Measurements from ENCODE around the gene SNCB. TPM values are rescaled to one million over a fixed set of nuclear protein-coding genes. Genes with fewer than 3 reads are reported as not detected.
"Not testable (repeated sequence)": the region's sequence is repeated elsewhere in the genome, so short reads cannot be mapped to it uniquely, and the experiment has no call there.

SNCB gene
- total and polyA plus RNA-seq, 2 of the 4 experiments (the other 2 are of a cell fraction) = 0.41 TPM; not detected in 1

- ATAC-seq (ENCODE audit: low read depth) (no peak), DNase-seq (no peak)
- H4K20me1 ChIP-seq (ENCODE audit: insufficient read depth, low read length) = no peaks in the 10 kb centered on the region
- no CpG with 5 or more reads among the region's 3 CpGs for WGBS, 2 experiments (ENCODE audit: extremely low coverage in 2 of 2, insufficient read length in 1 of 2)
- no peak overlapping the region for H3K23ac ChIP-seq (ENCODE audit: low read depth, low read length)
- no peak overlapping the region for H2AK9ac ChIP-seq (replicated peaks; ENCODE audit: low read depth, low read length, poor library complexity)
- dilution Hi-C loops (cut with HindIII; ENCODE audit: low sequenced_read_pairs, unreplicated experiment) (no loop called here), in situ Hi-C loops (cut with MboI; ENCODE audit: low sequenced_read_pairs) (no loop called here), intact Hi-C loops (cut with micrococcal nuclease) (no loop called here)
- H3K4me3 ChIP-seq (ENCODE audit: insufficient read depth, low read depth, low read length) = no peak overlapping the region
- H3K14ac ChIP-seq (replicated peaks; ENCODE audit: low read depth, low read length) = no peak overlapping the region
- H3K36me3 ChIP-seq (ENCODE audit: control insufficient read depth, insufficient read depth, low read length) = no peaks in the 10 kb centered on the region; the same call in 1 of the 2 replicates
- H2AFZ ChIP-seq (replicated peaks; ENCODE audit: low read length, poor library complexity) = no peak overlapping the region
- no peaks in the 10 kb centered on the region for H3K79me1 ChIP-seq (ENCODE audit: low read depth in 1 of 2, low read length in 2 of 2)
- H2AK5ac ChIP-seq (ENCODE audit: low read depth, low read length) = no peak overlapping the region
- no peak overlapping the region for H2BK15ac ChIP-seq (ENCODE audit: low read depth, low read length)
- H2BK5ac ChIP-seq (ENCODE audit: low read depth, low read length, poor library complexity, severe bottlenecking) = no peak overlapping the region
- no peak overlapping the region for H3K4me2 ChIP-seq (ENCODE audit: low read depth, low read length)
- no peak overlapping the region for H4K8ac ChIP-seq (ENCODE audit: low read depth in 2 of 2, low read length in 2 of 2)
- no peaks in the 10 kb centered on the region for H3K4me1 ChIP-seq (ENCODE audit: control insufficient read depth, insufficient read depth, low read length)
- peaks cover 6% of the 10 kb centered on the region for H3K9me1 ChIP-seq (ENCODE audit: insufficient read depth, low read length)
- H3K4ac ChIP-seq (ENCODE audit: low read depth, low read length) = no peak overlapping the region
- H2BK20ac ChIP-seq (ENCODE audit: low read depth, low read length) = no peak overlapping the region
- H2BK120ac ChIP-seq (ENCODE audit: low read depth, low read length) = no peak overlapping the region
- no peak overlapping the region for H4K91ac ChIP-seq (ENCODE audit: insufficient read depth, low read depth, low read length)
- POLR2A ChIA-PET (ENCODE audit: unreplicated experiment) = no interaction called here
- no peak for TF ChIP-seq MAFK (IDR thresholded peaks at IDR 0.05; ENCODE audit: low read depth, low read length)
- no peak for TF ChIP-seq CHD1 (IDR thresholded peaks at IDR 0.05; ENCODE audit: low read depth, low read length)
- no peak for TF ChIP-seq CEBPB (IDR thresholded peaks at IDR 0.05; ENCODE audit: low read depth, low read length)
- TF ChIP-seq POLR2A (IDR thresholded peaks at IDR 0.05; ENCODE audit: low read depth, low read length) = no peak
- TF ChIP-seq ELK1 (IDR thresholded peaks at IDR 0.05; ENCODE audit: borderline replicate concordance, low read depth, low read length) = no peak
- CTCF ChIA-PET = no interaction called here
- no peak overlapping the region for H3K56ac ChIP-seq (ENCODE audit: extremely low read depth, insufficient read depth, low read length)
- no peaks in the 10 kb centered on the region for H3K27me3 ChIP-seq (ENCODE audit: control insufficient read depth, insufficient read depth, low read length)
- no peak overlapping the region for H3K9ac ChIP-seq (ENCODE audit: low read depth, low read length)
- no peaks in the 10 kb centered on the region for H3K9me3 ChIP-seq (ENCODE audit: control insufficient read depth, insufficient read depth, low read length)
- no peak overlapping the region for H3K27ac ChIP-seq (ENCODE audit: insufficient read depth, low read length)
- H4K5ac ChIP-seq (ENCODE audit: low read depth, low read length) = no peak overlapping the region
- BruUV-seq (replicated peaks) = no TSS peak
- no peak overlapping the region for H3K18ac ChIP-seq (ENCODE audit: low read depth, low read length)
These were observed 37.8 kb downstream of the SNCB start for GRCh38 chr5:176592573-176592972.

- H2BK120ac ChIP-seq (ENCODE audit: low read depth, low read length) = not testable (repeated sequence)
These were observed 38.7 kb downstream of the SNCB start for GRCh38 chr5:176591667-176592066.

More at GRCh38 chr5:176591667-176592066, 38.7 kb downstream of the SNCB start:
- H4K8ac ChIP-seq (ENCODE audit: low read depth in 2 of 2, low read length in 2 of 2); H4K5ac ChIP-seq (ENCODE audit: low read depth, low read length); H3K4me2 ChIP-seq (ENCODE audit: low read depth, low read length); H2BK15ac ChIP-seq (ENCODE audit: low read depth, low read length); H3K14ac ChIP-seq (replicated peaks; ENCODE audit: low read depth, low read length); H3K56ac ChIP-seq (ENCODE audit: extremely low read depth, insufficient read depth, low read length); H3K23ac ChIP-seq (ENCODE audit: low read depth, low read length); H4K91ac ChIP-seq (ENCODE audit: insufficient read depth, low read depth, low read length); H2AFZ ChIP-seq (replicated peaks; ENCODE audit: low read length, poor library complexity); H3K9ac ChIP-seq (ENCODE audit: low read depth, low read length); H3K27me3 ChIP-seq (ENCODE audit: control insufficient read depth, insufficient read depth, low read length); CTCF ChIA-PET; POLR2A ChIA-PET (ENCODE audit: unreplicated experiment); H3K4ac ChIP-seq (ENCODE audit: low read depth, low read length); H3K36me3 ChIP-seq (ENCODE audit: control insufficient read depth, insufficient read depth, low read length); H3K27ac ChIP-seq (ENCODE audit: insufficient read depth, low read length); DNase-seq; intact Hi-C loops (cut with micrococcal nuclease); H3K4me1 ChIP-seq (ENCODE audit: control insufficient read depth, insufficient read depth, low read length); in situ Hi-C loops (cut with MboI; ENCODE audit: low sequenced_read_pairs); H3K18ac ChIP-seq (ENCODE audit: low read depth, low read length); ATAC-seq (ENCODE audit: low read depth); H3K9me3 ChIP-seq (ENCODE audit: control insufficient read depth, insufficient read depth, low read length); H2BK5ac ChIP-seq (ENCODE audit: low read depth, low read length, poor library complexity, severe bottlenecking); H2BK20ac ChIP-seq (ENCODE audit: low read depth, low read length); dilution Hi-C loops (cut with HindIII; ENCODE audit: low sequenced_read_pairs, unreplicated experiment); H3K9me1 ChIP-seq (ENCODE audit: insufficient read depth, low read length); H2AK9ac ChIP-seq (replicated peaks; ENCODE audit: low read depth, low read length, poor library complexity); H4K20me1 ChIP-seq (ENCODE audit: insufficient read depth, low read length); H2AK5ac ChIP-seq (ENCODE audit: low read depth, low read length); H3K79me1 ChIP-seq (ENCODE audit: low read depth in 1 of 2, low read length in 2 of 2); BruUV-seq (replicated peaks); H3K4me3 ChIP-seq (ENCODE audit: insufficient read depth, low read depth, low read length): not testable (repeated sequence)
- 86% methylated on average over 1 of the region's 2 CpGs; no CpG with 5 or more reads in 1 of the 2 experiments for WGBS, 2 experiments (ENCODE audit: extremely low coverage in 2 of 2, insufficient read length in 1 of 2)

Data from IMR-90 (cell line).